Thoracic aorta (tissue), 2 donors: Measurements from ENCODE around the gene TJAP1. TPM values are rescaled to one million over a fixed set of nuclear protein-coding genes. Genes with fewer than 3 reads are reported as not detected.
A peak's percentile ranks its signal among the peaks of the same experiment; 100 is the strongest.

Experiments
- ATAC-seq: fragments of 150-250 bp; one replicate; pipeline ENCODE4 v1.8.0; 2017; ENCODE audit warnings: low read depth; ENCODE audit not compliant: insufficient number of reproducible peaks, low FRiP score
- DNase-seq: peaks from one replicate; pipeline ENCODE4 v3.0.0-alpha.2; 2020; ENCODE audit warnings: low spot score
- H3K27ac ChIP-seq, 2 donors: fragments of 200-600 bp; sonication (generic); 1 replicate in 1 of 2; 2 replicates in 1 of 2; pipeline ENCODE4 v1.5.1; 2016; ENCODE audit warnings: mild to moderate bottlenecking in 2 of 2, moderate library complexity in 2 of 2
- H3K27me3 ChIP-seq: fragments of 200-600 bp; sonication (generic); replicated peaks from 2 replicates; pipeline ENCODE4 v1.6.0; 2016; ENCODE audit warnings: mild to moderate bottlenecking; ENCODE audit not compliant: insufficient read depth
- H3K36me3 ChIP-seq: fragments of 200-600 bp; sonication (generic); one replicate; pipeline ENCODE4 v1.5.1; 2016
- H3K4me1 ChIP-seq, 2 donors: fragments of 200-600 bp; sonication (generic); 1 replicate in 1 of 2; 2 replicates in 1 of 2; pipeline versions ENCODE4 v1.5.1 to v1.6.0; 2016; ENCODE audit warnings: low read depth in 2 of 2, mild to moderate bottlenecking in 1 of 2; ENCODE audit not compliant: control insufficient read depth in 1 of 2
- H3K4me3 ChIP-seq: fragments of 200-600 bp; sonication (generic); 2 replicates; pipeline ENCODE4 v1.5.1; 2016; ENCODE audit warnings: mild to moderate bottlenecking
- H3K9me3 ChIP-seq: fragments of 200-600 bp; sonication (generic); 2 replicates; pipeline ENCODE4 v1.5.1; 2016
- CTCF ChIP-seq: fragments of 200-600 bp; sonication (generic); IDR thresholded peaks from one replicate; pipeline ENCODE4 v1.5.1; 2019; ENCODE audit warnings: antibody characterized with exemption
- total RNA-seq, 2 donors: library from RNA; depleted of rRNA; stranded (reverse); fragments of >200 nt; gene quantifications; one replicate each; pipeline versions ENCODE4 v1.1.0 to v1.2.3, GENCODE V29; 2016

TJAP1 gene
- total RNA-seq, 2 donors from 2014 or later = 19.5 to 21.0 TPM

GRCh38 chr6:43434001-43434840 is 43.1 kb upstream of the TJAP1 start:
- no peak overlapping the region for H3K27ac ChIP-seq
- H3K36me3 ChIP-seq = peaks cover 6% of the 10 kb centered on the region
- H3K9me3 ChIP-seq = no peaks in the 10 kb centered on the region
- ATAC-seq (no peak), DNase-seq (no peak)
- no peak overlapping the region for H3K4me3 ChIP-seq
- H3K27me3 ChIP-seq = no peaks in the 10 kb centered on the region
- no peak for TF ChIP-seq CTCF
- H3K4me1 ChIP-seq = peaks cover 9 to 35% of the 10 kb centered on the region in 2 donors

- no peak for DNase-seq
- H3K27ac ChIP-seq = no peak overlapping the region
- ATAC-seq = no peak
Measured at GRCh38 chr6:43434943-43435342, 42.4 kb upstream of the TJAP1 start.

GRCh38 chr6:43435682-43436437 is 41.5 kb upstream of the TJAP1 start:
- Histone ChIP-seq H3K4me1 (peaks cover 6 to 25% of the 10 kb centered on the region in 2 donors), H3K9me3 (no peaks in the 10 kb centered on the region), H3K27ac (peak overlapping the region; percentile 22 to 58), H3K27me3 (no peaks in the 10 kb centered on the region), H3K36me3 (peaks cover 18% of the 10 kb centered on the region), H3K4me3 (no peak overlapping the region)
- ATAC-seq = no peak
- DNase-seq = no peak
- no peak for TF ChIP-seq CTCF

More at GRCh38 chr6:43434943-43435342, 42.4 kb upstream of the TJAP1 start:
- Histone ChIP-seq H3K36me3 (peaks cover 12% of the 10 kb centered on the region), H3K4me3 (no peak overlapping the region), H3K27me3 (no peaks in the 10 kb centered on the region), H3K9me3 (no peaks in the 10 kb centered on the region), H3K4me1 (peaks cover 6 to 29% of the 10 kb centered on the region in 2 donors)
- no peak for TF ChIP-seq CTCF

GRCh38 chr6:43436577-43437282 is 40.6 kb upstream of the TJAP1 start:
- no peak overlapping the region for H3K4me3 ChIP-seq
- H3K27ac ChIP-seq = peak overlapping the region; percentile 22 to 58

More at GRCh38 chr6:43436577-43437282, 40.6 kb upstream of the TJAP1 start:
- peaks cover 24% of the 10 kb centered on the region for H3K36me3 ChIP-seq
- no peaks in the 10 kb centered on the region for H3K9me3 ChIP-seq
- no peak for ATAC-seq
- H3K27me3 ChIP-seq = no peaks in the 10 kb centered on the region
- peaks cover 6 to 25% of the 10 kb centered on the region in 2 donors for H3K4me1 ChIP-seq
- TF ChIP-seq CTCF = no peak
- DNase-seq = no peak
